GM12878 (cell line): ENCODE results near the gene ARL2.

Experiments
- CTCF ChIP-seq, 3 experiments: IDR thresholded peaks in 2 of 3; conservative IDR thresholded peaks in 1 of 3; 2 replicates each; pipeline ENCODE4 v1.5.1; 2011; ENCODE audit warnings: low read depth in 3 of 3, low read length in 3 of 3, mild to moderate bottlenecking in 3 of 3, control low read depth in 2 of 3, moderate library complexity in 2 of 3, inconsistent platforms in 1 of 3, mixed read lengths in 1 of 3; ENCODE audit not compliant: control insufficient read depth in 2 of 3, insufficient read depth in 1 of 3; ENCODE audit errors: extremely low read depth in 1 of 3
- EZH2 ChIP-seq: IDR thresholded peaks from 2 replicates; pipeline ENCODE4 v1.6.1; 2012; ENCODE audit warnings: low read depth, mild to moderate bottlenecking, control low read depth, inconsistent platforms, low read length, borderline replicate concordance; ENCODE audit not compliant: control insufficient read depth
- NFIC ChIP-seq: IDR thresholded peaks from 2 replicates; pipeline ENCODE4 v1.6.1; 2012; ENCODE audit warnings: low read depth, mild to moderate bottlenecking, inconsistent platforms, low read length, moderate library complexity
- POLR2A ChIP-seq: IDR thresholded peaks from 2 replicates; pipeline ENCODE4 v1.6.1; 2011; ENCODE audit warnings: low read depth, mild to moderate bottlenecking, low read length
- SMC3 ChIP-seq: IDR thresholded peaks from 2 replicates; pipeline ENCODE4 v1.6.1; 2011; ENCODE audit warnings: low read length, improper control_type of control experiment, borderline replicate concordance

GRCh38 chr11:65059959-65060824 is 46.2 kb downstream of the ARL2 start:
- no peak for TF ChIP-seq EZH2
- TF ChIP-seq POLR2A = no peak
- TF ChIP-seq SMC3 = no peak
- TF ChIP-seq NFIC = no peak
- no peak for TF ChIP-seq CTCF (IDR thresholded peaks at IDR 0.05 in 2 of 3, conservative IDR thresholded peaks at IDR 0.05 in 1 of 3; ENCODE audit: control insufficient read depth in 2 of 3, extremely low read depth in 1 of 3, insufficient read depth in 1 of 3, low read depth in 3 of 3, low read length in 3 of 3)
